Measurements from ENCODE around the gene SH3RF1. TPM values are rescaled to one million over a fixed set of nuclear protein-coding genes. Genes with fewer than 3 reads are reported as not detected.

The SH3RF1 gene
- total RNA-seq, 4 donors from 2014 or later = 5.9 to 41.2 (median 15.0) TPM

DNA sequence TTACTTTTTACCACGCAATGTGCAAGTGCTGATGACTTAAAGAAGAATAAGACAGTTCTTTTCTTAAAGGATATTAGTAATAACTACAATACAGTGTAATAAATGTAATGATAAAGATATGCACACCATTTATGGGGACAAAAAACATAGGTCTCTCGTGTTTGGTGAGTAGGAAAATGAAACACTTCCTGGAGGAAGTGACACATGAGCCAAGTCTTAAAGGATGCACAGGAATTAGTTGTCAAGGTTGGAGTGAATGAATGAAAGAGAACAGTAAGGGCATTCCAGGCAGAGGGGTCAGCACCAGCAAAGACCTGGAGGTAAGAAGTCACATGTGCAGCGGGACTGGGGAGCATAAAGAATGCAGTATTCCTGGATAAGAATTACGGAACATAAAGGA lies 112.7 kb downstream of the SH3RF1 start:
- TF ChIP-seq, protein P1, sequence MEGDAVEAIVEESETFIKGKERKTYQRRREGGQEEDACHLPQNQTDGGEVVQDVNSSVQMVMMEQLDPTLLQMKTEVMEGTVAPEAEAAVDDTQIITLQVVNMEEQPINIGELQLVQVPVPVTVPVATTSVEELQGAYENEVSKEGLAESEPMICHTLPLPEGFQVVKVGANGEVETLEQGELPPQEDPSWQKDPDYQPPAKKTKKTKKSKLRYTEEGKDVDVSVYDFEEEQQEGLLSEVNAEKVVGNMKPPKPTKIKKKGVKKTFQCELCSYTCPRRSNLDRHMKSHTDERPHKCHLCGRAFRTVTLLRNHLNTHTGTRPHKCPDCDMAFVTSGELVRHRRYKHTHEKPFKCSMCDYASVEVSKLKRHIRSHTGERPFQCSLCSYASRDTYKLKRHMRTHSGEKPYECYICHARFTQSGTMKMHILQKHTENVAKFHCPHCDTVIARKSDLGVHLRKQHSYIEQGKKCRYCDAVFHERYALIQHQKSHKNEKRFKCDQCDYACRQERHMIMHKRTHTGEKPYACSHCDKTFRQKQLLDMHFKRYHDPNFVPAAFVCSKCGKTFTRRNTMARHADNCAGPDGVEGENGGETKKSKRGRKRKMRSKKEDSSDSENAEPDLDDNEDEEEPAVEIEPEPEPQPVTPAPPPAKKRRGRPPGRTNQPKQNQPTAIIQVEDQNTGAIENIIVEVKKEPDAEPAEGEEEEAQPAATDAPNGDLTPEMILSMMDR (IDR thresholded peaks at IDR 0.05) = no peak
- no peak for TF ChIP-seq POLR2A (IDR thresholded peaks at IDR 0.05)
- Histone ChIP-seq H3K27ac (no peak overlapping the region), H3K27me3 (no peaks in the 10 kb centered on the region), H3K36me3 (no peaks in the 10 kb centered on the region), H3K4me3 (no peak overlapping the region), H3K9me3 (no peaks in the 10 kb centered on the region), H3K4me1 (no peaks in the 10 kb centered on the region)
- intact Hi-C loops (cut with DNase I; ENCODE audit: low total_unique reads) = no loop called here
- DNase-seq = no peak

DNA sequence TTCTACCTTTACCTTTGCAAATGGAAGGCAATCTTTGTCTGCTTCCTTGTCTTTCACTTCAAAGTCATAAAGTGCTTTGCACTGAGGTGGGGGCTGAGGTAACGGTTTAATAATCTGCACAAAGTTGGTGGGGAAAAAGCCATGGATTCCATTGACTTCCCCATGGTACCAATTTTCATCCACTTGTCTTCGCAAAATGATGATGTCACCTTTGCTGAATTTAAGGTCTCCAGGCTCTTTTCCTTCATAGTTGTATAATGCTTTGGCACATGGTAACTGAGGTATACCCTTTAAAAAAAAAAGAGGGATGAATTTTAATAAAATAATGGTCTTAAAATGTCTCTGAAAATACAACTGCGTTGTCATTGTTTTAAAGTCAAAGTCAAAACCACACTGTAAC lies 114.4 kb downstream of the SH3RF1 start:
- no peaks in the 10 kb centered on the region for H3K4me1 ChIP-seq
- TF ChIP-seq POLR2A (IDR thresholded peaks at IDR 0.05) = no peak
- TF ChIP-seq, protein P1 (IDR thresholded peaks at IDR 0.05) = no peak
- no peaks in the 10 kb centered on the region for H3K27me3 ChIP-seq
- H3K36me3 ChIP-seq = no peaks in the 10 kb centered on the region
- intact Hi-C loops (cut with DNase I; ENCODE audit: low total_unique reads) = no loop called here
- H3K9me3 ChIP-seq = no peaks in the 10 kb centered on the region
- no peak for DNase-seq
- no peak overlapping the region for H3K4me3 ChIP-seq
- no peak overlapping the region for H3K27ac ChIP-seq

DNA sequence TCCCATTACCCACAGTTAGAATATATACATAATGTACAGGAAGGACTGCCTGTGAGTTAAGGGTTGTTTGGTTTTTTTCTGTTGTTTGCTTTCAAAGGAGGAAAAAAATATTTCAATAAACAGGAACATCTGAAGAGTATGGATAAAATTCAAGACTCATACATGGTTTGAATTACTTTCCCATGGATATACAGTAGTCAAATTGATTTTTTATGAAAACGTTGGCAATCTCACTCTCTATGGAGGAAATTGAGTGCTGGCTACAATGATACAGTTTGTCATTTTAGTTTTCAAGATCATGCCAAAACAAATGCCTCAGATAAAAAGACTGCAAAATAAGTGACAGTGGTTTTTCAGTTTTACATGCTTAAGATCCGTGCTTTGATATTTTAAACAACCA lies 116.6 kb downstream of the SH3RF1 start:
- no peak for DNase-seq
- no peak overlapping the region for H3K4me3 ChIP-seq
- TF ChIP-seq POLR2A (IDR thresholded peaks at IDR 0.05) = no peak
- TF ChIP-seq, protein P1 (IDR thresholded peaks at IDR 0.05) = no peak
- H3K27me3 ChIP-seq = no peaks in the 10 kb centered on the region
- intact Hi-C loops (cut with DNase I; ENCODE audit: low total_unique reads) = no loop called here
- no peaks in the 10 kb centered on the region for H3K36me3 ChIP-seq
- no peaks in the 10 kb centered on the region for H3K4me1 ChIP-seq
- no peak overlapping the region for H3K27ac ChIP-seq
- no peaks in the 10 kb centered on the region for H3K9me3 ChIP-seq

DNA sequence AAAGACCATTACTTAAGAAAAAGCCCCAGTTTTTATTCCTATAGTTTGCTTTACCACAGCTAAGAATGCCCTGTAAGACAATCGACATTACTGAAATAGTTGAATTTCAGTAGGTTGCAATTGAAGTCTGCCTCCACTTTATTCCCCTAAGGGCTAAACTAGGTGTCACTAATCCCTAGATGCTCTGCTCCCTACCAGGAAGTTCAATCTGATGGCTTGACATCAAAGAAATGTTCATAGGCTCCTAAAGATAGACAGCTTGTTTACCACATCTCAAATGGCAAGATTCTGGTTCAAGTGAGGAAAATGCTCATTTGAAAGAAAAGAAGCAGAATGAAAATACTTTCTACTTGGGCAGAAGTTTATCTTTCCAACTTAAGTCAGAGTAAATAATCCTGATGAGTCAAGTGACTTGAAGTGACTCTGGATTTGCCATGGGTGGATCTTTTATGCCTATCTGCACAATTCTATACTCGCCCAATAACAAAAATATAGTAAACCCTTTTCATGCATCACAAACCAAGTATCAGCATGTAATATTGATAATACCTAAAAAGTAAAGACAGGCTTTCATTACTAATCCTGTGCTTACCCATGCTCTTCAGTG lies 117.2 kb downstream of the SH3RF1 start:
- H3K4me1 ChIP-seq = no peaks in the 10 kb centered on the region
- no peak overlapping the region for H3K27ac ChIP-seq
- no peaks in the 10 kb centered on the region for H3K36me3 ChIP-seq
- TF ChIP-seq, protein P1 (IDR thresholded peaks at IDR 0.05) = no peak
- no peak for TF ChIP-seq POLR2A (IDR thresholded peaks at IDR 0.05)
- DNase-seq = no peak
- no peaks in the 10 kb centered on the region for H3K27me3 ChIP-seq
- H3K9me3 ChIP-seq = no peaks in the 10 kb centered on the region
- intact Hi-C loops (cut with DNase I; ENCODE audit: low total_unique reads) = no loop called here
- H3K4me3 ChIP-seq = no peak overlapping the region

DNA sequence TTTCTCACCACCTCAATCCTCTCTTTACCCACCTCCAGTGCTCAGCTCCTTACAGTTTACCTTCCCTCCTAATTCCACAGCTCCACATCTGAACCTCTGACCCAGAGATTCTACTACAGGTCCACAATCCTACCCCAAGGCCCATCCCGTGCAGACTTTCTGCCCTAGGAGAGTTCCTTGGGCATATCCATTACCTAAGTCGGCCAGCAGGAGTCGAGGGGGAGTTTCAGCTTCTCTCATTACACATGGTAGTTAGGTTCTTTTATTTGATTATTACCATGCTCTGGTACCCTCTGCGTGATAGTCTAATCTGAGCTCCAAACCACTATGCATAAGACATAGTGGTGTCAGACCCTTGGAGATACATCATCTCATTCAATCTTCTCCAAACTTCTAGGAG lies 117.9 kb downstream of the SH3RF1 start:
- intact Hi-C loops (cut with DNase I; ENCODE audit: low total_unique reads) = no loop called here
- no peaks in the 10 kb centered on the region for H3K27me3 ChIP-seq
- H3K36me3 ChIP-seq = no peaks in the 10 kb centered on the region
- H3K4me1 ChIP-seq = no peaks in the 10 kb centered on the region
- DNase-seq = no peak
- H3K27ac ChIP-seq = no peak overlapping the region
- no peak for TF ChIP-seq POLR2A (IDR thresholded peaks at IDR 0.05)
- TF ChIP-seq, protein P1 (IDR thresholded peaks at IDR 0.05) = no peak
- no peaks in the 10 kb centered on the region for H3K9me3 ChIP-seq
- H3K4me3 ChIP-seq = no peak overlapping the region

Data from uterus (tissue), 4 donors.